ENCODE measurements around the gene NUDT3.
"Not testable (repeated sequence)": the region's sequence is repeated elsewhere in the genome, so short reads cannot be mapped to it uniquely, and the experiment has no call there.

NUDT3 gene

GRCh38 chr6:34365781-34366638 is 26.5 kb downstream of the NUDT3 start:
- not testable (repeated sequence) for DNase-seq

GRCh38 chr6:34363681-34364075 is 28.8 kb downstream of the NUDT3 start:
- DNase-seq = not testable (repeated sequence)

- DNase-seq = no peak
Measured at GRCh38 chr6:34362909-34363680, 29.4 kb downstream of the NUDT3 start.

- DNase-seq = no peak
Measured at GRCh38 chr6:34362176-34362575, 30.3 kb downstream of the NUDT3 start.

GRCh38 chr6:34360556-34360955 is 31.9 kb downstream of the NUDT3 start:
- no peak for DNase-seq

GRCh38 chr6:34359418-34360158 is 32.9 kb downstream of the NUDT3 start:
- no peak for DNase-seq

- DNase-seq = no peak
Measured at GRCh38 chr6:34358389-34358905, 34.0 kb downstream of the NUDT3 start.

GRCh38 chr6:34357937-34358336 is 34.5 kb downstream of the NUDT3 start:
- no peak for DNase-seq

- no peak for DNase-seq
Measured at GRCh38 chr6:34355889-34356288, 36.6 kb downstream of the NUDT3 start.

- not testable (repeated sequence) for DNase-seq
Measured at GRCh38 chr6:34354230-34354629, 38.2 kb downstream of the NUDT3 start.

- not testable (repeated sequence) for DNase-seq
Measured at GRCh38 chr6:34353530-34353929, 38.9 kb downstream of the NUDT3 start.

GRCh38 chr6:34352305-34352937 is 40.0 kb downstream of the NUDT3 start:
- DNase-seq = no peak

- no peak for DNase-seq
Measured at GRCh38 chr6:34350934-34351217, 41.6 kb downstream of the NUDT3 start.

GRCh38 chr6:34350137-34350933 is 42.1 kb downstream of the NUDT3 start:
- DNase-seq = no peak

- no peak for DNase-seq
Measured at GRCh38 chr6:34349211-34349610, 43.3 kb downstream of the NUDT3 start.

- DNase-seq = no peak
Measured at GRCh38 chr6:34347303-34347702, 45.2 kb downstream of the NUDT3 start.

- no peak for DNase-seq
Measured at GRCh38 chr6:34346175-34347119, 46.0 kb downstream of the NUDT3 start.

- DNase-seq = no peak
Measured at GRCh38 chr6:34343806-34344205, 48.7 kb downstream of the NUDT3 start.

- no peak for DNase-seq
Measured at GRCh38 chr6:34342247-34342646, 50.2 kb downstream of the NUDT3 start.

GRCh38 chr6:34341481-34341971 is 50.9 kb downstream of the NUDT3 start:
- DNase-seq = no peak

Measured in NCI-H2081 treated with DMSO at 0.1 percent for 48 hours (cell line).